Adrenal gland (tissue), 12 donors: ENCODE data around the gene SRPK2. TPM values are rescaled to one million over a fixed set of nuclear protein-coding genes. Genes with fewer than 3 reads are reported as not detected.
"Not testable (repeated sequence)": the region's sequence is repeated elsewhere in the genome, so short reads cannot be mapped to it uniquely, and the experiment has no call there.

ENCODE experiments used
- DNase-seq, 7 donors: peaks; one replicate each; pipeline ENCODE4 v3.0.0-alpha.2; 2019 to 2020
- H3K27ac ChIP-seq, 5 donors: fragments of 200-600 bp; sonication (generic) in 4 of 5; 1 replicate in 3 of 5; 2 replicates in 2 of 5; pipeline versions ENCODE4 v1.5.1 to v1.8.0; 2016 to 2020; ENCODE audit warnings: mild to moderate bottlenecking in 1 of 5
- H3K27me3 ChIP-seq: fragments of 200-600 bp; 2 replicates; pipeline ENCODE4 v1.8.0; 2021
- H3K36me3 ChIP-seq, 2 donors: fragments of 200-600 bp; replicated peaks in 1 of 2; 1 replicate in 1 of 2; 2 replicates in 1 of 2; pipeline versions ENCODE4 v1.5.1 to v1.8.0; 2018 to 2022
- H3K4me1 ChIP-seq, 2 donors: fragments of 200-600 bp; replicated peaks in 1 of 2; 1 replicate in 1 of 2; 2 replicates in 1 of 2; pipeline versions ENCODE4 v1.5.1 to v1.8.0; 2018 to 2021
- H3K4me3 ChIP-seq, 4 donors: fragments of 200-600 bp; sonication (generic) in 3 of 4; one replicate each; pipeline ENCODE4 v1.5.1; 2016 to 2018
- H3K9me3 ChIP-seq, 3 donors: fragments of 200-600 bp; sonication (generic) in 1 of 3; replicated peaks in 1 of 3; 1 replicate in 2 of 3; 2 replicates in 1 of 3; pipeline versions ENCODE4 v1.5.1 to v1.8.0; 2016 to 2021
- POLR2A ChIP-seq, 2 donors: fragments of 450-650 bp; IDR thresholded peaks; one replicate each; pipeline ENCODE4 v1.6.1; 2017; ENCODE audit warnings: antibody characterized with exemption in 2 of 2, mild to moderate bottlenecking in 2 of 2, moderate library complexity in 1 of 2
- WGBS, 4 donors: extraction: QIAGEN DNeasy Blood & Tissue Kit in 2 of 4; methylation state at CpG; one replicate each; pipeline versions ENCODE4 v1.1.5 to v1.1.7; 2013 to 2017; 5-methylcytosine and 5-hydroxymethylcytosine counted together
- intact Hi-C, 2 donors: fragments of 100-400 bp; cut with DNase I; formaldehyde crosslinking; loops; one replicate each; pipeline versions ENCODE4 v1.14.1 to v1.15.0; 2022 to 2023
- polyA plus RNA-seq, 3 donors: library from polyadenylated mRNA; stranded (reverse); fragments of 200-250 nt in 2 of 3; fragments of 350-450 nt in 1 of 3; fragmentation: Illumina TruSeq in 1 of 3; extraction: RNeasy Lipid Tissue Mini Kit (QIAGEN cat#74804) in 1 of 3; gene quantifications; one replicate each; pipeline ENCODE4 v1.2.3, GENCODE V29; 2013 to 2014
- total RNA-seq, 9 donors: library from RNA; depleted of rRNA in 4 of 9; stranded (reverse); fragments of >200 nt in 4 of 9; fragments of 120-200 nt in 1 of 9; fragmentation: NEBNext Ultra II Directional in 1 of 9; extraction: Animal tissue kit (Norgen Biotek cat#: 25700) in 1 of 9; gene quantifications; one replicate each; pipeline versions ENCODE4 v1.1.0 to v1.2.4, GENCODE V29; 2013 to 2023
- TF ChIP-seq, protein P1 (sequence below), 6 experiments: fragments of 450-650 bp in 4 of 6; fragments of 200-600 bp in 2 of 6; sonication (generic) in 1 of 6; IDR thresholded peaks; 1 replicate in 5 of 6; 2 replicates in 1 of 6; pipeline versions ENCODE4 v1.5.1 to v1.8.0; 2016 to 2021; ENCODE audit warnings: antibody characterized with exemption in 6 of 6, mild to moderate bottlenecking in 2 of 6, moderate library complexity in 1 of 6
- donor health status: healthy with polysubstance abuse.
- donor health status: Bipolar disorder and iron deficiency.
- donor health status: DM: yes; HTN: yes; CAD: no.
- donor health status: DM: no; HTN: no; CAD: no.
- donor health status: DM: no; HTN: no; CAD: no.
- donor health status: DM: yes; HTN: yes; CAD: no.

Gene SRPK2
- total and polyA plus RNA-seq, 12 donors, result 7.3 to 64.7 (median 36.6) TPM

DNA sequence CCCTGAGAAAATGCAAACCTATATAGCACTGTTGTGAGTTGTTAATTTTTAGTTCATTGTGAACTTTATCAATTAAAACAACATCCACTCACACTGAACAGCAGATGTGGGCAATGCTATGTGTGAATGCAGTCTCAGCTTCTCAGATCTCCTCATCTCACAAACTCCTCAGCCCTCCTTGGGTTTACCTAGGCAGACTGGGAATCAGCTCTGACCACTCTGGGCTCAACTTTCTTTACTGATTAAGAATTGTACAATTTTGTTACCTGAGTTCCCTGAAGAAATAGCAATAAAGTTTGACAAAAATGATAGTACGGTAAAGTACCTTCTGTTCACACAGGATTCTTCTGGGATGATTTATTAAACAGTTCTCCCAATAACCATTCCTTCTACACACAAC is 124.0 kb downstream of the SRPK2 start:
- no peaks in the 10 kb centered on the region for H3K9me3 ChIP-seq
- intact Hi-C loops, result no loop called here
- H3K4me3 ChIP-seq, result no peak overlapping the region
- H3K36me3 ChIP-seq, result no peaks in the 10 kb centered on the region
- no peak for TF ChIP-seq POLR2A (IDR thresholded peaks at IDR 0.05)
- TF ChIP-seq, protein P1, sequence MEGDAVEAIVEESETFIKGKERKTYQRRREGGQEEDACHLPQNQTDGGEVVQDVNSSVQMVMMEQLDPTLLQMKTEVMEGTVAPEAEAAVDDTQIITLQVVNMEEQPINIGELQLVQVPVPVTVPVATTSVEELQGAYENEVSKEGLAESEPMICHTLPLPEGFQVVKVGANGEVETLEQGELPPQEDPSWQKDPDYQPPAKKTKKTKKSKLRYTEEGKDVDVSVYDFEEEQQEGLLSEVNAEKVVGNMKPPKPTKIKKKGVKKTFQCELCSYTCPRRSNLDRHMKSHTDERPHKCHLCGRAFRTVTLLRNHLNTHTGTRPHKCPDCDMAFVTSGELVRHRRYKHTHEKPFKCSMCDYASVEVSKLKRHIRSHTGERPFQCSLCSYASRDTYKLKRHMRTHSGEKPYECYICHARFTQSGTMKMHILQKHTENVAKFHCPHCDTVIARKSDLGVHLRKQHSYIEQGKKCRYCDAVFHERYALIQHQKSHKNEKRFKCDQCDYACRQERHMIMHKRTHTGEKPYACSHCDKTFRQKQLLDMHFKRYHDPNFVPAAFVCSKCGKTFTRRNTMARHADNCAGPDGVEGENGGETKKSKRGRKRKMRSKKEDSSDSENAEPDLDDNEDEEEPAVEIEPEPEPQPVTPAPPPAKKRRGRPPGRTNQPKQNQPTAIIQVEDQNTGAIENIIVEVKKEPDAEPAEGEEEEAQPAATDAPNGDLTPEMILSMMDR (IDR thresholded peaks at IDR 0.05), result no peak
- peaks cover 14 to 37% of the 10 kb centered on the region in 2 donors for H3K4me1 ChIP-seq
- no peak for DNase-seq
- no peaks in the 10 kb centered on the region for H3K27me3 ChIP-seq
- 96 to 100% (median 99%) methylated on average over 1 of the region's 1 CpG for WGBS, 4 donors
- H3K27ac ChIP-seq, result no peak overlapping the region

DNA sequence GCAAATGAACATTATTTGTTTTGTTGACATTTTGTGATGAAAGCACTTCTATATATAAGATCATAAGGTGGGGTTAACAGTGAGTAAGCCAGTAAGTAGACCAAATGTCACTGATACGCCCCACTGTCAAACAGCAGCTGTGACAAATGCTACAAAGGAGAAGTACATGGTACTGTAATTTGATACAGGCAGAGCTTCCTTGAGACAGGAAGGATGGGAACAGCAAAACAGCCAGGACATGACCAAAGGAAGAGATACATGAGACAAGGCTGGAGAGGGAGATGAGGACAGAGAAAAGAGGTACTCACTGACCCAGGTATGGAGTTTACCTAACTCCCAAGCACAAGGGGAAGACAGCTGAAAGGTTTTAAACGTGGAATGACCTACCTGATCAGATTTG is 127.0 kb downstream of the SRPK2 start:
- no peak for DNase-seq
- Histone ChIP-seq H3K27me3 (no peaks in the 10 kb centered on the region), H3K9me3 (no peaks in the 10 kb centered on the region), H3K27ac (no peak overlapping the region), H3K4me1 (peaks cover 9 to 25% of the 10 kb centered on the region in 2 donors), H3K36me3 (no peaks in the 10 kb centered on the region), H3K4me3 (no peak overlapping the region)
- WGBS, 4 donors, result 34 to 48% (median 40%) methylated on average over 2 of the region's 2 CpGs
- intact Hi-C loops, result no loop called here
- TF ChIP-seq, protein P1 (IDR thresholded peaks at IDR 0.05), result no peak
- no peak for TF ChIP-seq POLR2A (IDR thresholded peaks at IDR 0.05)

DNA sequence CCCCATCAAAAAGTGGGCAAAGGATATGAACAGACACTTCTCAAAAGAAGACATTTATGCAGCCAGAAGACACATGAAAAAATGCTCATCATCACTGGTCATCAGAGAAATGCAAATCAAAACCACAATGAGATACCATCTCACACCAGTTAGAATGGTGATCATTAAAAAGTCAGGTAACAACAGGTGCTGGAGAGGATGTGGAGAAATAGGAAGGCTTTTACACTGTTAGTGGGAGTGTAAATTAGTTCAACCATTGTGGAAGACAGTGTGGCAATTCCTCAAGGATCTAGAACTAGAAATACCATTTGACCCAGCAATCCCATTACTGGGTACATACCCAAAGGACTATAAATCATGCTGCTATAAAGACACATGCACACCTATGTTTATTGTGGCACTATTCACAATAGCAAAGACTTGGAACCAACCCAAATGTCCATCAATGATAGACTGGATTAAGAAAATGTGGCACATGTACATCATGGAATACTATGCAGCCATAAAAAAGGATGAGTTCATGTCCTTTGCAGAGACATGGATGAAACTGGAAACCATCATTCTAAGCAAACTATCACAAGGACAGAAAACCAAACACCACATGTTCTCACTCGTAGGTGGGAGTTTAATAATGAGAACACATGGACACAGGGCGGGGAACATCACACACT is 128.4 kb downstream of the SRPK2 start:
- H3K27ac ChIP-seq, DNase-seq, intact Hi-C loops, H3K9me3 ChIP-seq, H3K4me3 ChIP-seq, H3K36me3 ChIP-seq, H3K27me3 ChIP-seq: not testable (repeated sequence)
- peaks cover 9 to 20% of the 10 kb centered on the region in 2 donors for H3K4me1 ChIP-seq
- 82 to 98% (median 93%) methylated on average over 2 of the region's 2 CpGs for WGBS, 4 donors

DNA sequence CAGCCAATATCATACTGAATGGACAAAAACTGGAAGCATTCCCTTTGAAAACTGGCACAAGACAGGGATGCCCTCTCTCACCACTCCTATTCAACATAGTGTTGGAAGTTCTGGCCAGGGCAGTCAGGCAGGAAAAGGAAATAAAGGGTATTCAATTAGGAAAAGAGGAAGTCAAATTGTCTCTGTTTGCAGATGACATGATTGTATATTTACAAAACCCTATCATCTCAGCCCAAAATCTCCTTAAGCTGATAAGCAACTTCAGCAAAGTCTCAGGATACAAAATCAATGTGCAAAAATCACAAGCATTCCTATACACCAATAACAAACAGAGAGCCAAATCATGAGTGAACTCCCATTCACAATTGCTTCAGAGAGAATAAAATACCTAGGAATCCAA is 129.8 kb downstream of the SRPK2 start:
- H3K9me3 ChIP-seq, H3K27me3 ChIP-seq, H3K36me3 ChIP-seq, DNase-seq, H3K27ac ChIP-seq, intact Hi-C loops, H3K4me3 ChIP-seq: not testable (repeated sequence)
- peaks cover 9 to 20% of the 10 kb centered on the region in 2 donors for H3K4me1 ChIP-seq

DNA sequence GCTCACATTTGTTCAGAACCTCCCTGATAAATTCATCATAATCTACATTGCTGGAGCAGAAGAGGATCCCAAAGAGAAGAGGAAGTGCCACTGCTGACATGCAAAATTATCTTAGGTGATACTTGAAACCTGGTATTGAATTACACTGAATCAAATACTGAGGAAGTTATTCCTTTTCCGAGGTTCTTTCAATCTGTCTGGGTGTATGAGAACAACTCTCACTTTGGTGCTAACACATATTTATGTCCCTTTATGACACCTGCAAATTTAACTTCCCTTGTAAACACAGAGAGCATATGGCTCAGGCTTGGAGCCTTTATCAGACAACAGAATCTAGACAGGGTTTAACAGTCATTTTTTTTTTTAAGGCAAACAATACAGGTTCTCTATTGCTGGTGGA is 131.4 kb downstream of the SRPK2 start:
- no peaks in the 10 kb centered on the region for H3K9me3 ChIP-seq
- H3K27me3 ChIP-seq, result no peaks in the 10 kb centered on the region
- intact Hi-C loops, result no loop called here
- H3K27ac ChIP-seq, result no peak overlapping the region
- WGBS, 4 donors, result 0 to 8% (median 3%) methylated on average over 1 of the region's 1 CpG
- H3K36me3 ChIP-seq, result no peaks in the 10 kb centered on the region
- H3K4me3 ChIP-seq, result no peak overlapping the region
- TF ChIP-seq, protein P1 (IDR thresholded peaks at IDR 0.05), result no peak
- no peak for TF ChIP-seq POLR2A (IDR thresholded peaks at IDR 0.05)
- peaks cover 9 to 22% of the 10 kb centered on the region in 2 donors for H3K4me1 ChIP-seq
- no peak for DNase-seq
